ENCODE measurements around the gene FOXC2.

The FOXC2 gene

GRCh38 chr16:86614699-86615098, 48.1 kb downstream of the FOXC2 start:
- no peak for DNase-seq (ENCODE audit: low read depth in 2 of 2)

DNA sequence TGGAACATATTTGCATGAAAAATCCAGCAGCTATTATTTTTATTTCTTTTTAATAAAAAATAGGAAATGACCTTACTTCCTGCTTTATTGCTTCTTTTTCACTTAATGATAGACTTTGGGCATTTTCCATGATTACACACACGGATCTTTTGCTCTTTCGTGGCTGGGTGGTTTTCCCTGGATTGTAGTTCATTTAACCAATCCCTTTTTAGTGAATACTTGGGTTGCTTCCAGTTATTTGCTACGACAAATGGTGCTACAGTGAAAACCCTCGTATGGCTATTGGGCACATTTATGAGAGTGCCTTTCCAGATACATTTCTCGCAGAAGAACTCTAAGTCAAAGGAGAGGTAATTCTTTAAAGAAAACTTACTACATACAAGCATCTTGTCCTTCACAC, 50.3 kb downstream of the FOXC2 start:
- DNase-seq (ENCODE audit: low read depth in 2 of 2): no peak

GRCh38 chr16:86618431-86619238, 52.0 kb downstream of the FOXC2 start:
- no peak for DNase-seq (ENCODE audit: low read depth in 2 of 2)

Data from stimulated activated CD4-positive, alpha-beta T cell treated with anti-CD3 and anti-CD28 coated beads, Interleukin-4, amount 100 ng/mL, for 48 hours (primary cell).